NCI-H446 (cell line): Measurements from ENCODE around the gene PWP2.
"Not testable (repeated sequence)": the region's sequence is repeated elsewhere in the genome, so short reads cannot be mapped to it uniquely, and the experiment has no call there.

ENCODE experiments used
- DNase-seq, 2 experiments: peaks; one replicate each; lab custom pipeline; 2025; lab: John Stamatoyannopoulos, UW

The PWP2 gene

GRCh38 chr21:44107026-44107501 is at the start of gene PWP2:
Gene PWP2, plus strand, starts transcription at chr21:44107399. Its CDS starts 18 bp downstream, at chr21:44107417.
- not testable (repeated sequence) for DNase-seq

DNA sequence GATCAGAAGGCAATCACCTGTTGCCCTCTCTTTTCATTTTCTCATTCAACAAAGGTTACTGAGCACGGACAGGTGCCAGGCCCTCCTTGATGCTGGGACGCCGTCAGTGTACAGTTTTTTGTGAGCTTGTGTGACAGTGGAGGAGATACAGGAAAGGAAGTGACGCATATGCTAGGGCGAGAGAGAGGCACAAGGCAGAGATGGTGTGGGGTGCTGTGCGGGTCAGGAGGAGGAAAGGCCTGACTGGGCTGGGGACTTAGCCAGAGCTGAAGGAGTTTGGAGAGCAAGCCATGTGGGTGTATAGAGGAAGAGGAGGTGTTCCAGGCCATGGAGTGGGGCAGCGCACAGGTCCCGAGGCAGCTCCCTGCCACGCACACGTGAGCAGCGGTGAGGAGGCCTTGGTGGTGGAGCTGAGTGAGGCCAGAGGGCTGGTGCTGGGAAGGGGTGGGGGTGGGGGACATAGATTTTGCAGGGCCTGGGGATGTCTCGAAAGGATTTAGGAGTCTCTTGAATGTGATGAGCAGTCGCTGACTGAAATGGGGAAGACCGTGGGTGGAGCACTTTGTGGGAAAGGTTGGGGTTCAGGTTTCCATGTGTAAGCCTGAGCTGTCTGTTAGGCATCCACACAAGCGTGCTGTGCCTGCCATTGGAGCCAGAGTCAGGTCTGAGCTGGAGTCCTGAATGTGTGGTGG is 49.1 kb upstream of the PWP2 start:
- DNase-seq, result no peak

- no peak for DNase-seq
Measured at GRCh38 chr21:44058652-44058964, 48.6 kb upstream of the PWP2 start.

DNA sequence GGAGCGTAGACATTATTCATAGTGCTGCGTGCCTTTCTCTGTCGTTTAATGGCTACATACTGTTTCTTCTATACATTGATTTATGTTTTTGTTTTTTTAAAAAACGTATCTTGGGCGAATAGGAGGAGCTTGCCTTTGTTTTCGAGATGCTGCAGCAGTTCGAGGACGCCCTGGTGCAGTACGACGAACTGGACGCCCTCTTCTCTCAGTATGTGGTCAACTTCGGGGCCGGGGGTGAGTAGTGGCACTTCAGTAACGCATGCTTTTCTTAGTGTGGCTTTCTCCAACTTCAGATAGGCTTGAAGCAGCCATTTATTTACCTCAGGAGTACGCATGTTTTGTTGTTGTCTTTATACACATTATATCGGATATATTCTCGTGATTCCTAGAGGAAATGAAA is 48.2 kb upstream of the PWP2 start:
- DNase-seq, result no peak

- DNase-seq, result peak in 1 of 2 experiments; percentile 5
Measured at GRCh38 chr21:44059710-44060109, 47.5 kb upstream of the PWP2 start.

DNA sequence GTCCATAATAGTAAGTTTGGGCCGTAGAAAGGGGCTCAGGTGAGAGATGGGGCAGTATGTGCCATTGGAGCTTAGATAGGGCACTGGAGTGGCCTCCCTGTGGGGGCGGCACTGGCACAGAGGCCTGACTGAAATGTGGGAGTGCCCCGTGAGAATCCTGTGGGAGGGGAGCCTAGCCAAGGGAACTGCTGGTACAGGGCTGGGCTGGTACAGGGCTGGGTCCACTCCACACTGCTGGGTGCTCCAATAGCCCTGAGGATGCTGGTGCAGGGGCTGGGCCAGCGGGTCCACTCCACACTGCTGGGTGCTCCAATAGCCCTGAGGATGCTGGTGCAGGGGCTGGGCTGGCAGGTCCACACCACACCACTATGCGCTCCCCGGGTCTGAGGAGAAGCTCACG is 44.8 kb upstream of the PWP2 start:
- DNase-seq, result no peak

DNA sequence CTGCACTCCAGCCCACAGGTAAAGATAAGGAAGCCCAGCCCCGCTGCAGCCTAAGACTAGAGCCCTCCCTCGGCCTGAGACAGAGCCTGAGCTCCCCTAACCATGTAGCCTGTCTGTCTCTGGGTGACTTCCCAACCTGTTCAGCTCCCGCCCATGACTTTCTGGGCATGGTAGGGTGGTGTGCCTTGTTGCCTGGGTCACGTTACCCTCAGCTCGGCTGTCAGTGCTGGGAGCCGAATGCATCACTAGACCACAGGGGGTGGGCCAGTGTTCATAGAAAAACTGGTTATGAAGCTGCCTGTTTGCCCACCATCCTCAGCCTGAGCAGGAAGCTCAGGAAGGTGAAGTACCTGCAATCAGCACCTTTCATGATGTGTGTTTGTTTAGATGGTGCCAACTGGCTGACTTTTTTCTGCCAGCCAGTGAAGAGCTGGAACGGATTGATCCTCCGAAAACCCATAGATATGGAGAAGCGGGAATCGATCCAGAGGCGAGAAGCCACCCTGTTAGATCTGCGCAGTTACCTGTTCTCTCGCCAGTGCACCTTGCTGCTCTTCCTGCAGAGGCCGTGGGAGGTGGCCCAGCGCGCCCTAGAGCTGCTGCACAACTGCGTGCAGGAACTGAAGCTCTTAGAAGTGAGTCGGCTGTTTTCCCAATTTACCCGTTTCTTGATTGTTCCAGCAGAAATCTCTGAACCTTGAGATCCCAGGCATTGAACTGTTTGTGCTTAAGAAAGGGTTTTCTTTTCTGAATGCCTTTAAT is 43.9 kb upstream of the PWP2 start:
- no peak for DNase-seq

DNA sequence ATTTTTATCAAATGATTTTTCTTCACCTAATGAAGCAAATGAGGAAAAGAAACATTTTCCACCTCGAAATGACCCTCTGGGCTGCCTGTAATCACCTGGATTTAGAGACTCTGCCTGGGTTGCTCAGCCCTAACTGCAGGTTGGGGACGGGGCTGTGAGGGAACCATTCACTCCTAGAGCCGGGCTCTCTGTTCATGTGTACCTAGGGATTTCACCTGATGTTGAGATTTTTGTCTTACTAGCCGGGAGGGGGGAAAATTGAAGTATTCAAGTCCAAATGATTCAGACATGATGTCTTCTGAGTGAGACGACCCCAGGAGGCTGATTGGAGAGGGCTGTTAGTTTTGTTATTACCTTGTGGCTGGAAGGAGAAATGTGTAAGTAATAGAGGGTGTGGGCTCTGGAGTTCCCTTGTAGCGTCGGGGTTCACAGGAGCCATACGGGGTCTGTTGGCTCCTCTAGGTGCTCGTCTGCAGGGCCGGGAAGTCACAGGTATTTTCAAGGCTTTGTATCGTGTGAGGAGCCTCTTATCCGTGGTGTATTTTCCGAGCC is 42.3 kb upstream of the PWP2 start:
- DNase-seq, result no peak

DNA sequence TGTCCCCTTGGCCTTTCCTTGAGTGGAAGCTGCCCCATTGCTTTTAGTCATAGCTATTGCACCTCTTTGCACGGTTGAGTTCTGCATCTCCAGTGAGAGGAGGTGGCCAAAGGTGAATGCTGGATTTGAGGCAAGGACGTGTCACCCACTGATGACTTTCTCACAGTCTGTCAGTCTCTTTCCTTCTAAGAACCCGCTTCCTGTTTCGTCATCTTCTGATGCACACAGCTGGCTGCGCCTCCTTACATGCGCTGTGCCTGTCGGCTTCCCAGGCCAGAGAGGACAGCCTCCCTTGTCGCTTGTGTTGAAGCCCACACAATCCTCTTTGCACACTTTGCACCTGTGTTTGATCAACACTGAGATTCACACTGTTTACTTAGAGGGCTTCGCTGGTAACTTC is 41.8 kb upstream of the PWP2 start:
- no peak for DNase-seq

DNA sequence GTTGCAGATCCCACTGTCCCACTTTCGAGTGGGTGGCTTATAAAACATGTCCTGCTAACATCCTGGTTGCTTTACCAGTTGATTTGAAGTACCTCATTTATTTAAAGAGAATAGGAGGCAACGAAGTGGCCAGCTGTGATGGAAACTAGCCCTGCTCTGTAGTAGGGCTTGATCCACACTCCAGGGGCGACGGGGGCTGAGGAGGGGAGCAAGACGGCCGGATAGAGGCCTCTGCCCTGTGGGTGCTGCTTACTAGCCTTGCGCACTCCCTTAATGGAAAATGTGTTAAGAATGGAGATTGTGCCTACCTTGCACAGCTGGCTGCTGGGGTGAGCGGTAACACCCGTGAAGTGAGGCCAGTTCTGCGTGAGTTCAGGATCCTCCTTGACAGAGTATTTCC is 41.1 kb upstream of the PWP2 start:
- no peak for DNase-seq

DNA sequence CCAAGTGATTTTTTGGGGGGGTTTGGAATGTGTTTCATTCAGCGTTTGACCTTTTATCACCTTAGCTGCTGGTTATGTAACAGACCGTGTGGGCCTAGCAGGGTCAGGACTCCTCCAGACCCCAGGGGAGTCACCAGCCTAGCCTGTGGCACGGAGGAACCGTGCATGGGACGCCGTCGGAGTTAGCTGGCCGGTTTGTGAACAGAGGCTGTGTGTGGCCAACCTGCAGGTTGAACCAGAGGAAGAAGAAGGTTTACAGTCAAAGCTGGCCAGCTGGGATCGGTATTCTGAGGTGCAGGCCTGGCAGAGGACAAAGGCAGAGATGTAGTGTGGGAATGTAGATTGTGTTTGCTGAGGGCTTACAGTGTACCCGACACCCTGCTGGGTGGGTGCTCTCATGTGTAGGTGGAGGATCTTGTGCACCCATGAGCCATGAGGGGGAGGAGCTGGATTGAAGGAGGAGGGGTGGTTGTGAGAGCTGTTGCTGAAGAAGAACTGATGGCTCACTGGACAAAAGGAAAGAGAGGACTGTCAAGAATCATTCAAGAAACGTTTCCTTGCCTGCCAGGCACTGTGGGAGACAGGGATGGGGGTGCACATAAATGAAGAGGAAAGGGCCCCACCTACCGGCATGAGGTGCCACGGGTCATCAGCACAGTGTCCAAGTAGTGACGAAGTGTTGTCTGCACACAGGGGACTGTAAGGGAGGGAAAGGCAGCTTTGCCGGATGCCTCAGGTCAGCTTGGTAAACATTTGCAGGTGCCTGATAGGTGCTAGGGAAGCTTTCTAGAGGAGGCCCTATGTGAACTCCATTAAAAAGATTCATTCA is 40.0 kb upstream of the PWP2 start:
- no peak for DNase-seq

DNA sequence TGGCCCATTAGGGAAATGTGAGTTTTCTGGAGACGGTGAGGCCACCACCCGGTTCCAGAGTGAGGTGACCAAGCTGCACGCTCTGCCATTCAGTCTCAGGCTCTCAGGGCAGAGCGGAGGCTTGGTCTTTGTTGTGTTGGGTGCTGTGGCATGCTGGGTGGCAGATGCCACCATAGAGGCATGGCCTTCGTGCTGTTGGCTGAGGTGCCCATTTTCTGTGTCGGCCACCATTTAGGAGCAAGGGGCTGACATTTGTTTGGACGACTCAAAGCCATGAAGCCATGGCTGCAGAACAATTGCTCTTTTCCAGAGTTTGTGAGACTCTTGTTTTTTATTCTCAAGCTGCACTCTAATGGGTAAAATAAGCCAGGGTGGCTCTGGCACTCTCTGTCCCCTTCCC is 36.8 kb upstream of the PWP2 start:
- no peak for DNase-seq

DNA sequence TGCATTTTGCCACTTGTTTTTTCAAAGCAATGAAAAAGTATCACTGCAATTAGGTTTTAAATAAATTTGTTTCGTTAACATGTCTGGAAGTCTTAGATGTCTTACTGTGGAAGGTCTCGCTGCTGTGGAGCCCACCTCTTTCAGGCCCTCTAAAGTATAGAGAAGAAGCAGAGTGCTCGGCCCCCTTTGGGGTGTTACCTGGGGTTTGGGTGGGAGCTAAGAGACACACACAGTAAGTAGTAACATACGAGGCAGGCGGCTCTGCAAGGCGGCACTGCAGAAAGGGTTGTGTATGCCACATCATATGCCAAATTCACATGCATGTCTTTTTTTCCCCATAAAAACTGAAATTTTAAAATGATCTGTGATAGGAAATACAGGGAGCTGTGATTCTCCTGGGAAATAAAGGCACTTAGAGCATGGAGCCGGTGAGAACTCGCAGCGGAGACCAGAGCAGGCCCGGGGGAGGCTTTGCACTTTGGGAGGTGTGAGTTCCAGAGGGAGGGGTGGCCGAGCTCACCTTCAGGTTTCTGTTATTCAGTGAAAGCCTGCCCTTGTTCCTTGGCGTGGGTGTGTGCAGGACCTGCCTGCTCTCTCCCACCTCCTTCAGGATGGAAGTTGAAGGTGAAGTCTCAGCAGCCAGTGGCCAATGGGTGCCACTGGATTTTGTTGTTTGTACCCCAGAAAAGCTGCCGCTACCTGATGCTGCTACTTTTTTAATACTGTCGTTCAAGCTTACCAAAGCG is 35.7 kb upstream of the PWP2 start:
- no peak for DNase-seq

- DNase-seq, result no peak
Measured at GRCh38 chr21:44072111-44072510, 35.1 kb upstream of the PWP2 start.

DNA sequence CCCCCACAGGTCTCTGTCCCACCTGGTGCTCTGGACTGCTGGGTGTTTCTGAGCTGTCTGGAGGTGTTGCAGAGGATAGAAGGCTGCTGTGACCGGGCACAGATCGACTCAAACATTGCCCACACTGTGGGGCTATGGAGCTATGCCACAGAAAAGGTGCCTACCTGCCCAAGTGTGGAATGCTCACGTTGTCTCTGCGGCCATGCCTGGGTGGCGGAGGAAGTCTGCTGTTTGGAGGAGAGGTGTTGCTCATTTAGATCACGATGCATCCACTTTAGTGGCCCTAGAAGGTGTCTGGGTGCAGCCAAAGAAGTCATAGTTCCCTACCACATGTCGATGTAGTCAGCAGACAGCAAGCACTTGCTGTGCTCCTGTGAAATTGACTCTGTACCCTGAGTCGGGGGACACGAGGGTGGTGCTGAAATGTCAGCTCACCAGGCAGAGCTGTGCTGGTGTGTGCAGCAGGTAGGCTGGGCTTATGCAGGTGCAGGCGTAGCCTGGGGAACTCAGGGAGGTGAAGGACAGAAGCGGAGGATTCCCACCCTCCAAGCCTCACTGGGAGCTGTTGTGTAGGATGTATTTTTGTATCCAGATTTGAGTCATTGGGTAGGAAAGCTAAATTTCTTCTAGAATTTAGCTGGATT is 32.8 kb upstream of the PWP2 start:
- DNase-seq, result no peak

GRCh38 chr21:44076316-44076715 is 30.9 kb upstream of the PWP2 start:
- no peak for DNase-seq

GRCh38 chr21:44078411-44078981 is 28.7 kb upstream of the PWP2 start:
- DNase-seq, result no peak

DNA sequence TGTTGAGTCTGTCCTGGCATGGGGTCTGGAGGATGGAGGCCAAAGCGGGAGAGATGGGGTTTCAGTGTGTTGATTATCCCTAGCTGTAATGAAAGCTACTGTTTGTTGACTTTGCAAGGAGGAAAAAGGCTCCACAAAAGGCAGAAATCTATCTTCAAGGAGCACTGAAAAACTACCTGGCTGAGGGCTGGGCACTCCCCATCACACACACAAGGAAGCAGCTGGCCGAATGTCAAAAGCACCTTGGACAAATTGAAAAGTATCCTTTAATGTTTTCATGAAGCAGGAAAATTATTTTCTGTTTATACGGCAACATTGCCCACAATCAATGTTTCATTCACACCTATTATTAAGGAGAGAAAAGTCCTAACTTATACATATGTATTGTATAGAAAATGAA is 27.8 kb upstream of the PWP2 start:
- no peak for DNase-seq

GRCh38 chr21:44079846-44080245 is 27.4 kb upstream of the PWP2 start:
- DNase-seq, result no peak

GRCh38 chr21:44082648-44083440 is 24.4 kb upstream of the PWP2 start:
- DNase-seq, result no peak
